Retina (tissue), 1 donor: ENCODE measurements around the gene PLCL1.
"Not testable (repeated sequence)": the region's sequence is repeated elsewhere in the genome, so short reads cannot be mapped to it uniquely, and the experiment has no call there.

ENCODE experiments used
- DNase-seq: peaks from one replicate; pipeline ENCODE4 v3.0.0-alpha.2; 2016

PLCL1 gene

GRCh38 chr2:198136142-198136541, 331.7 kb downstream of the PLCL1 start:
- no peak for DNase-seq

GRCh38 chr2:198137733-198138132, 333.3 kb downstream of the PLCL1 start:
- no peak for DNase-seq

GRCh38 chr2:198141726-198142125, 337.3 kb downstream of the PLCL1 start:
- no peak for DNase-seq

- no peak for DNase-seq
Measured at GRCh38 chr2:198143156-198143555, 338.8 kb downstream of the PLCL1 start.

- no peak for DNase-seq
Measured at GRCh38 chr2:198143793-198144192, 339.4 kb downstream of the PLCL1 start.

- no peak for DNase-seq
Measured at GRCh38 chr2:198144660-198145059, 340.3 kb downstream of the PLCL1 start.

GRCh38 chr2:198146346-198146940, 342.1 kb downstream of the PLCL1 start:
- no peak for DNase-seq

- no peak for DNase-seq
Measured at GRCh38 chr2:198157314-198157713, 352.9 kb downstream of the PLCL1 start.

GRCh38 chr2:198161151-198161550, 356.8 kb downstream of the PLCL1 start:
- no peak for DNase-seq

- no peak for DNase-seq
Measured at GRCh38 chr2:198162276-198162675, 357.9 kb downstream of the PLCL1 start.

GRCh38 chr2:198164843-198165242, 360.4 kb downstream of the PLCL1 start:
- no peak for DNase-seq

GRCh38 chr2:198165289-198165688, 360.9 kb downstream of the PLCL1 start:
- no peak for DNase-seq

- DNase-seq: no peak
Measured at GRCh38 chr2:198167346-198167745, 363.0 kb downstream of the PLCL1 start.

- DNase-seq: no peak
Measured at GRCh38 chr2:198168651-198169050, 364.3 kb downstream of the PLCL1 start.

GRCh38 chr2:198173242-198173641, 368.8 kb downstream of the PLCL1 start:
- no peak for DNase-seq

- DNase-seq: no peak
Measured at GRCh38 chr2:198173864-198174263, 369.5 kb downstream of the PLCL1 start.

GRCh38 chr2:198175271-198175670, 370.9 kb downstream of the PLCL1 start:
- DNase-seq: no peak

GRCh38 chr2:198177040-198177439, 372.6 kb downstream of the PLCL1 start:
- no peak for DNase-seq

GRCh38 chr2:198178766-198179165, 374.4 kb downstream of the PLCL1 start:
- no peak for DNase-seq

GRCh38 chr2:198186257-198186656, 381.9 kb downstream of the PLCL1 start:
- DNase-seq: no peak

- no peak for DNase-seq
Measured at GRCh38 chr2:198187841-198188240, 383.4 kb downstream of the PLCL1 start.

- no peak for DNase-seq
Measured at GRCh38 chr2:198188982-198189381, 384.6 kb downstream of the PLCL1 start.

- DNase-seq: no peak
Measured at GRCh38 chr2:198191651-198192050, 387.3 kb downstream of the PLCL1 start.

GRCh38 chr2:198196556-198196955, 392.2 kb downstream of the PLCL1 start:
- DNase-seq: not testable (repeated sequence)
